ENCODE data around the gene ST6GAL1. TPM values are rescaled to one million over a fixed set of nuclear protein-coding genes. Genes with fewer than 3 reads are reported as not detected.

ST6GAL1 gene
- polyA plus RNA-seq, 1 of the 3 experiments (the other 2 are of a cell fraction) = 3.9 TPM

- Histone ChIP-seq H3K9ac (no peak overlapping the region), H3K27ac (ENCODE audit: low read depth in 2 of 2, low read length in 1 of 2) (no peak overlapping the region), H3K27me3 (ENCODE audit: insufficient read depth) (no peaks in the 10 kb centered on the region), H3K79me2 (ENCODE audit: insufficient read depth) (no peaks in the 10 kb centered on the region), H3K4me1 (ENCODE audit: control insufficient read depth in 1 of 2, insufficient read depth in 2 of 2, low read depth in 1 of 2, low read length in 1 of 2) (no peaks in the 10 kb centered on the region; a peak in 1 of 4 replicates), H3K9me2 (no peaks in the 10 kb centered on the region), H4K20me1 (ENCODE audit: insufficient read depth) (no peaks in the 10 kb centered on the region), H3K36me3 (replicated peaks in 1 of 2; ENCODE audit: control insufficient read depth in 1 of 2, insufficient read depth in 2 of 2, low read length in 1 of 2) (no peaks in the 10 kb centered on the region), H3K4me2 (no peak overlapping the region), H2AFZ (ENCODE audit: low read depth) (no peak overlapping the region), H3K4me3 (ENCODE audit: low read depth in 2 of 2, low read length in 1 of 2) (no peak overlapping the region), H3F3A (replicated peaks; ENCODE audit: insufficient read depth) (no peaks in the 10 kb centered on the region), H3K9me3 (no peaks in the 10 kb centered on the region)
- CTCF ChIA-PET = interaction anchor here (1.1 kb wide), 1 partner anchor 10 kb away, joined by 3 read pairs; no protein-coding TSS in a partner anchor
- 82% methylated on average over 14 of the region's 14 CpGs for WGBS (ENCODE audit: low lambda C conversion rate)
- DNase-seq = no peak
- TF ChIP-seq USF2 (IDR thresholded peaks at IDR 0.05; ENCODE audit: borderline replicate concordance, low read depth, low read length) (no peak), CTCF (IDR thresholded peaks at IDR 0.05) (no peak), ZBTB33 (IDR thresholded peaks at IDR 0.05; ENCODE audit: borderline replicate concordance, low read depth) (no peak), MAX (IDR thresholded peaks at IDR 0.05; ENCODE audit: low read depth) (no peak), NFIC (IDR thresholded peaks at IDR 0.05; ENCODE audit: borderline replicate concordance) (no peak), FOXJ3 (CRISPR knock-in tag; IDR thresholded peaks at IDR 0.05) (no peak), POLR2AphosphoS5 (IDR thresholded peaks at IDR 0.05; ENCODE audit: low read depth, low read length) (no peak), NRF1 (IDR thresholded peaks at IDR 0.05; ENCODE audit: low read depth, low read length) (no peak), SMC3 (IDR thresholded peaks at IDR 0.05; ENCODE audit: low read depth, low read length) (no peak), RCOR1 (IDR thresholded peaks at IDR 0.05; ENCODE audit: low read length) (no peak), GATA2 (CRISPR knock-in tag; IDR thresholded peaks at IDR 0.05) (no peak), YY1 (IDR thresholded peaks at IDR 0.05; ENCODE audit: low read depth) (no peak), ELF1 (IDR thresholded peaks at IDR 0.05) (no peak), CHD2 (IDR thresholded peaks at IDR 0.05; ENCODE audit: low read length, partially characterized antibody) (no peak), USF1 (IDR thresholded peaks at IDR 0.05; ENCODE audit: borderline replicate concordance, low read depth) (no peak), GABPA (IDR thresholded peaks at IDR 0.05; ENCODE audit: low read depth) (no peak), EP300 (IDR thresholded peaks at IDR 0.05; ENCODE audit: borderline replicate concordance in 1 of 2, low read depth in 1 of 2, low read length in 1 of 2) (no peak)
- POLR2A ChIA-PET = no interaction called here
Observed at GRCh38 chr3:186985661-186986364, 55.5 kb downstream of the ST6GAL1 start.

Measured in SK-N-SH (cell line).